GM12875 (cell line): ENCODE measurements around the gene CLTB.

Experiments
- H3K4me3 ChIP-seq: one replicate; pipeline ENCODE4 v1.5.1; 2011; ENCODE audit warnings: low read depth, low read length, control low read depth
- TF ChIP-seq, protein P1 (sequence below): IDR thresholded peaks from 2 replicates; pipeline ENCODE4 v1.5.1; 2011; ENCODE audit warnings: low read depth, mild to moderate bottlenecking, control low read depth, inconsistent platforms, low read length, moderate library complexity, borderline replicate concordance; ENCODE audit not compliant: insufficient read depth

Gene CLTB

DNA sequence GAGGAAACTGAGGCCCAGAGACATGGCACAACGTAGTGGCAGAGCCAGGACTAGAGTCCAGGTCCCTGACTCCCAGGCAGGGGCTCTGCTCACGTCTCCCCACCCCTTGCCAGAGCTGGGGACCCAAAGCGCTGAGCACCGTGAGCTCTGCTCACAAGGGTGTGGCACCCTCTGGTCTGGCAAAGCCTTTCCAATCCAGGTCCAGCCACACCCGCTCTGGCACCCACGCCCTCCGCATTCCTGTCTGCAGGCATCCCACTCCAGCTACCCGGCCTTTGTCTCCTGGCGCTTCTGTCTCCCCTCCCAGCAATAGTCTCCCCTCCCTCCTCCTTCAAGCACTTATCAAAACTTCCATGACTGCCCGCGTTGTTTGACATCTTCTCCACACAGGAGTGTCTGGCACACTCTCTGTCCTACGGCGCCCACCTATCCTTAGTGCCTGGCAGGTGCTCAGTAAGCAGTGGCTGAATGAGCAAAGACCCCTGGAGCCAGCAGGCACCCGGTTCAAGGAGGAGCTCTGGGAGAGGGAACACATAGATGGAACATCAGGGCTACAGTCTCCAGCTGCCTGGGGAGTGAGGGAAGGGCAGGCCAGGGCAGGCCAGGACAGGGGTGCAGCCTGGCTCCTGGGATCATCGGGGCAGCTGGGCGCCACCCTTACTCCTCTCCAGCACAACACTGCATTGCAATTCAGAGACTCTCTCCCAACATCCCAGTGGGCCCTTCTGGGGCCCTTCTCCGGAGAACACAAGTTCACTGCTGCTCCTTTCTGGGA, 15.8 kb downstream of the CLTB start:
- H3K4me3 ChIP-seq = no peak overlapping the region
- TF ChIP-seq, protein P1, sequence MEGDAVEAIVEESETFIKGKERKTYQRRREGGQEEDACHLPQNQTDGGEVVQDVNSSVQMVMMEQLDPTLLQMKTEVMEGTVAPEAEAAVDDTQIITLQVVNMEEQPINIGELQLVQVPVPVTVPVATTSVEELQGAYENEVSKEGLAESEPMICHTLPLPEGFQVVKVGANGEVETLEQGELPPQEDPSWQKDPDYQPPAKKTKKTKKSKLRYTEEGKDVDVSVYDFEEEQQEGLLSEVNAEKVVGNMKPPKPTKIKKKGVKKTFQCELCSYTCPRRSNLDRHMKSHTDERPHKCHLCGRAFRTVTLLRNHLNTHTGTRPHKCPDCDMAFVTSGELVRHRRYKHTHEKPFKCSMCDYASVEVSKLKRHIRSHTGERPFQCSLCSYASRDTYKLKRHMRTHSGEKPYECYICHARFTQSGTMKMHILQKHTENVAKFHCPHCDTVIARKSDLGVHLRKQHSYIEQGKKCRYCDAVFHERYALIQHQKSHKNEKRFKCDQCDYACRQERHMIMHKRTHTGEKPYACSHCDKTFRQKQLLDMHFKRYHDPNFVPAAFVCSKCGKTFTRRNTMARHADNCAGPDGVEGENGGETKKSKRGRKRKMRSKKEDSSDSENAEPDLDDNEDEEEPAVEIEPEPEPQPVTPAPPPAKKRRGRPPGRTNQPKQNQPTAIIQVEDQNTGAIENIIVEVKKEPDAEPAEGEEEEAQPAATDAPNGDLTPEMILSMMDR = no peak

DNA sequence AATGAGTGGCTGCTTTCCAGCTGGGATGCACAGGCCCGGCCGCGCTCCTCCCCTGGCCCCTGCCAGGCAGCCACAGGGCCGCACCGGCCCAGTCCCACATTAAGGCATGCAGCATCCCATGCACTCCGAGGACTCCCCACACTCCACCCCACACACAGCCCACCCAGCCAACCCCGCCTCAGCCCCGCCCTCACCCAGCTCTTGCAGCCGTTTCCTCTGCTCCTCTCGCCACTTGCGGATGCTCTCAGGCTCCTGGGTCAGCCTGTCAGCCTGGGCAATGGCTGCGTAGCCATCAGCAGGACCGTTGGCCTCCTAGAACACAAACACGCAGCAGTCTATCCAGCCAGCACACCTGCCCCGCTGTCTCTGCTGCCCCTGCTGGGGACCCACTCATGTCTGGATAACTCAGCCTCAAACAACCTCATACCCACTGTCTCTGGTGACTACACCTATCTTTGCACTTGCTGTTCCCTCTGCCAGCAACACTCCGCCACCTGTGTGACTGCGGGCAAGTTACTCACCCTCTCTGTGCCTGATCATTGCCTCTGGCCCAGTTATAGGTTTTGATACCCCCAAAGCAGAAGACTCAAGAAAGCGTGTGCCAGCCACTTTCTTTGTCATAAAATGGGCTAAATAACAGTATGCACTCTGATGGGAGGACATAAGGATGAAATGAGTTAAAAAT, 18.5 kb downstream of the CLTB start:
- TF ChIP-seq, protein P1 = no peak
- no peak overlapping the region for H3K4me3 ChIP-seq

DNA sequence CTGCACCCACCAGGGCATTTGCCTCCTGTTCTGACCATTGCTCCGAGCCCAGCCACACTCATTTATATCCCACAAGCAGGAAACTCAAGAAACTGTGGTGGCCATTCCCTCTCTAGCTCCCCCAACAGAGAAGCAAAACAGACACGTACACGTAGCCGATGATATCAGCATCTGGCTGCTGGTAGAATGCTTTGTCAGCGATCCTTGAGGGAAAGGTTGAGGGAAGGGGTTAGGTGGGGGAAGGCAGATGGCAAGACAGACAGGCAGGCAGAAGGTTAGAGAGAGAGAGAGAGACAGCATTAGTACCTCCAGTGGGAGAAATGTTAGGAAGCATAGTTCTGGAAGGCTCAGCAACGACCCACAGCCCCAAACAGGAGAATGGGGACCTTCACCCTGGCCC, 20.0 kb downstream of the CLTB start:
- TF ChIP-seq, protein P1 = no peak

DNA sequence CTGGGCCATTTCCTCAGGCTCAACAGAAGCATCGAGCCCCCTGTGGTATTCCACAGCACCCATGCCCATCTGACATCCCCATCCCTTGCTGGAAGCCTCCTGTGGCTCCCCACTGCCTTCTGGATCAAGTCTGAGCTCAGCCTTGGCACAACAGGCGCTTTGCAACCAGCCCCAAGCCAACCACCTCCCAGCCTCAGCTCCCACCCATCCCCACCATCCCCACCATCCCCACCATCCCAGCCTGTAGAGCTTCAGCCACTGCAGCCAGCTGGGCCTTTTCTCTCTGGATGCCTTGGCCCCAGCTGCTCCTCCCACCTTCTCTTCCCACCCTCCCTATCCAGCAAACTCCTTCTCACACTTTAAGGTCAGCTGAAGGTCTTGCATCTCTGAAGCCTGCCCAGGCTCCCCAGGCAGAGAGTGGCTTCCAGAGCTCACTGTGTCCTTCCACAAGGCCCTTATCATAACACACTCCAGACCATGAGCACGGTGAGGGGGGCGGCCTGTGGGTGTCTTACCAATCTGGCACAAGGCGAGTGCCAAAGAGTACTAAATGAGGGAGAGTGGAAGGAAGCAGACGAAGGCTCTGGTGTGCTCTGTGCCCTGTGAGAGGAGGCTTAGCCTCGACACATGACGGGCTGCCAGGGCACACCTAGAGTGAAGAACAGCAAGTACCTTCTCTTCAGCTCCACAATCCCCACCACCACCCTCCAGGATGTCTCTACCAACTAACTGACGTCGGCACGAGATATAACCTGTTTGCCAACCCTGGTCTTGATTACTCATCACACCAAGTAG, 21.3 kb downstream of the CLTB start:
- H3K4me3 ChIP-seq = no peak overlapping the region
- TF ChIP-seq, protein P1 = no peak

More for the DNA sequence above, 20.0 kb downstream of the CLTB start:
- H3K4me3 ChIP-seq = no peak overlapping the region

DNA sequence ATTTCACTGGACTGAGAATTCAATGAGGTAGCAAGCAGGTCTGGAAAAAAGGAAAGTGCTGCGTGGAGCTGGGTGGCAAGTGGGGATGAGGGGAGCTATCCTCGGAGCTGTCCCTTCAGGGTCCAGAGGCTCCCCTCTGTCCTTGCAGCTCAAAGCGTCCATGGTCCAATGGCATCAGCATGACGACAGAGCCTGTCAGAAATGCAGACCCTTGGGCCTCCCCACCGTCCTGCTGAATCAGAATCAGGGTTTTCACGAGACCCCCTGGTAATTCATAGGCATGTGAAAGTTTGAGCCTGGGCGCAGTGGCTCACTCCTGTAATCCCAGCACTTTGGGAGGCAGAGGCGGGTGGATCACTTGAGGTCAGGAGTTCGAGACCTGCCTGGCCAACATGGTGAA, 22.2 kb downstream of the CLTB start:
- TF ChIP-seq, protein P1 = no peak
- H3K4me3 ChIP-seq = no peak overlapping the region

DNA sequence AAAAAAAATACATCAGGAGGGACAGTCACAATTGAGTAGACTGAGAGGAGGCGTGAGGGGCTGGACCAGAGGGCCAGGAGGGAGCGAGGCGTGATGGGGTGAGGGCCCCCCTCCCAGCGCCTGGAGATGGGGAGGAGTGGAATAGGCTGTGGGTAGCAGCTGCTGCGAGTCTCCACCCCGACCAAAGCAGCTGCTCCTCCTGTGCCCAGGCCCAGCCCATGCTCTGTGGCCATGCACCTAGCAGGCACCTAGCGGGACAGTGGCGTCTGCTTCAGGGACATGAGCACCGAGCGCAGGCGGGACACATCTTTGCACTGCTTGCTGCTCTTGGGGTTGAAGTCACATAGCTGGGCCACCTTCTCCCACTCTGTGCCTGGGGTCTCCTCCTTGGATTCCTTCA, 23.8 kb downstream of the CLTB start:
- TF ChIP-seq, protein P1 = no peak
- no peak overlapping the region for H3K4me3 ChIP-seq
